Stimulated activated CD8-positive, alpha-beta memory T cell treated with anti-CD3 and anti-CD28 coated beads, Interleukin-7, amount 100 ng/mL, for 1 hour (primary cell): ENCODE measurements around the gene LAMA2.

Source experiments
- DNase-seq, 2 donors: peaks; one replicate each; pipeline ENCODE4 v3.0.0-alpha.2; 2020; ENCODE audit warnings: low read depth in 2 of 2

LAMA2 gene

GRCh38 chr6:128882991-128883611 is at the start of gene LAMA2:
TSS of gene LAMA2 (plus strand) at chr6:128883138. CDS start at chr6:128883246, 108 bp downstream.
- no peak for DNase-seq

- no peak for DNase-seq
Observed at GRCh38 chr6:128836761-128837160, 46.2 kb upstream of the LAMA2 start.

- DNase-seq, result no peak
Observed at GRCh38 chr6:128841518-128841917, 41.4 kb upstream of the LAMA2 start.

GRCh38 chr6:128844598-128844997 is 38.3 kb upstream of the LAMA2 start:
- DNase-seq, result no peak

- no peak for DNase-seq
Observed at GRCh38 chr6:128847431-128848210, 35.3 kb upstream of the LAMA2 start.

GRCh38 chr6:128848212-128848935 is 34.6 kb upstream of the LAMA2 start:
- DNase-seq, result no peak

- no peak for DNase-seq
Observed at GRCh38 chr6:128855581-128856085, 27.3 kb upstream of the LAMA2 start.

- DNase-seq, result no peak
Observed at GRCh38 chr6:128857806-128858205, 25.1 kb upstream of the LAMA2 start.

- no peak for DNase-seq
Observed at GRCh38 chr6:128860782-128861181, 22.2 kb upstream of the LAMA2 start.

- DNase-seq, result no peak
Observed at GRCh38 chr6:128863983-128864382, 19.0 kb upstream of the LAMA2 start.

- DNase-seq, result no peak
Observed at GRCh38 chr6:128870746-128871145, 12.2 kb upstream of the LAMA2 start.

- DNase-seq, result no peak
Observed at GRCh38 chr6:128874863-128875262, 8.1 kb upstream of the LAMA2 start.

GRCh38 chr6:128882560-128882959 is 378 bp upstream of the LAMA2 start:
- no peak for DNase-seq

- no peak for DNase-seq
Observed at GRCh38 chr6:128883906-128884305, 968 bp downstream of the LAMA2 start.

GRCh38 chr6:128885381-128885780 is 2.4 kb downstream of the LAMA2 start:
- DNase-seq, result no peak

- DNase-seq, result no peak
Observed at GRCh38 chr6:128886706-128887105, 3.8 kb downstream of the LAMA2 start.

GRCh38 chr6:128888444-128889175 is 5.7 kb downstream of the LAMA2 start:
- DNase-seq, result no peak

- no peak for DNase-seq
Observed at GRCh38 chr6:128889870-128890269, 6.9 kb downstream of the LAMA2 start.

- DNase-seq, result no peak
Observed at GRCh38 chr6:128892079-128892478, 9.1 kb downstream of the LAMA2 start.

- DNase-seq, result no peak
Observed at GRCh38 chr6:128899341-128900050, 16.6 kb downstream of the LAMA2 start.

- DNase-seq, result no peak
Observed at GRCh38 chr6:128903715-128904114, 20.8 kb downstream of the LAMA2 start.
